IPS DF 4.7 (cell line): ENCODE data around the gene PCDHGB6.
"Not testable (repeated sequence)": the region's sequence is repeated elsewhere in the genome, so short reads cannot be mapped to it uniquely, and the experiment has no call there.

ENCODE experiments used
- DNase-seq: peaks from one replicate; pipeline ENCODE4 v3.0.0-alpha.2; 2013; ENCODE audit warnings: low spot score; ENCODE audit errors: extremely low read depth

Gene PCDHGB6

GRCh38 chr5:141407790-141408505 lies at the start of gene PCDHGB6:
Gene PCDHGB6 (plus strand): TSS chr5:141408021. CDS start chr5:141408203, 182 bp downstream.
- not testable (repeated sequence) for DNase-seq

- DNase-seq: no peak
These were observed 47.9 kb upstream of the PCDHGB6 start, which contains the start of gene PCDHGB2 for GRCh38 chr5:141359790-141360426. Gene PCDHGB2 (plus strand): TSS chr5:141359994. CDS start chr5:141360136, 142 bp downstream.

DNA sequence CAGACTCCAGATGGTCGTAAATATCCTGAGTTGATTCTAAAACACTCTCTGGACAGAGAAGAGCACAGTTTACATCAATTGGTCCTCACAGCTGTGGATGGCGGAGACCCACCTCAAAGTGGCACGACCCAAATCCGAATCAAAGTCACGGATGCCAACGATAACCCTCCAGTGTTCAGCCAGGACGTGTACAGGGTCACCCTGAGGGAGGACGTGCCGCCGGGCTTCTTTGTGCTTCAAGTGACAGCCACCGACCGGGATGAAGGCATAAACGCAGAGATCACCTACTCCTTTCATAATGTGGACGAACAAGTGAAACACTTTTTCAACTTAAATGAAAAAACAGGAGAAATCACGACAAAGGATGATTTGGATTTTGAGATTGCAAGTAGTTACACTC lies 47.1 kb upstream of the PCDHGB6 start:
- no peak for DNase-seq

GRCh38 chr5:141362719-141363118 lies 45.1 kb upstream of the PCDHGB6 start:
- no peak for DNase-seq

DNA sequence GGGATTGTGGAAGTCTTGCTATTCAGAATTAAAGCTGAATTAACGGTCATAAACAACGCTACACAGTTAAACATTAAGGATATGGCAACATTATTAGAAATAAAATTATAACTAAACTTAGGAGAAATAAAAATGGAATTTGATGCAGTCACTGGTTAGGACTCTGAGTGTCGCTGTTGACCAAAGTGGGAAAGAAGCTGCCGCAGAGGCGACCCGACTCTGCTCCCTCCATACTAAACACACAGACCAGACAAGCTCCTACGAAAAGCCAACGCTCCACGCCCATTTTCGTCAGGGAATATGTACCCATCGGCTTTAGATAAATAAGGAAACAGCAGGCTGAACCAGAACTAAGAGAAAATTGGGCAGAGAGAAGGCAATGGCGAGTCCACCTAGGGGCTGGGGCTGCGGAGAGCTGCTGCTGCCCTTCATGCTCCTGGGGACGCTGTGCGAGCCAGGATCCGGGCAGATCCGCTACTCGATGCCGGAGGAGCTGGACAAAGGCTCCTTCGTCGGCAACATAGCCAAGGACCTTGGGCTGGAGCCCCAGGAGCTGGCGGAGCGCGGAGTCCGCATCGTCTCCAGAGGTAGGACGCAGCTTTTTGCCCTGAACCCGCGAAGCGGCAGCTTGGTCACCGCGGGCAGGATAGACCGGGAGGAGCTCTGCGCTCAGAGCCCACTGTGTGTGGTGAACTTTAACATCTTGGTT lies 43.7 kb upstream of the PCDHGB6 start, which contains the start of gene PCDHGA5:
Gene PCDHGA5 (plus strand): TSS at position 211 of the 709 bp plus-strand sequence. CDS start 169 bp downstream, at position 380.
- no peak for DNase-seq

DNA sequence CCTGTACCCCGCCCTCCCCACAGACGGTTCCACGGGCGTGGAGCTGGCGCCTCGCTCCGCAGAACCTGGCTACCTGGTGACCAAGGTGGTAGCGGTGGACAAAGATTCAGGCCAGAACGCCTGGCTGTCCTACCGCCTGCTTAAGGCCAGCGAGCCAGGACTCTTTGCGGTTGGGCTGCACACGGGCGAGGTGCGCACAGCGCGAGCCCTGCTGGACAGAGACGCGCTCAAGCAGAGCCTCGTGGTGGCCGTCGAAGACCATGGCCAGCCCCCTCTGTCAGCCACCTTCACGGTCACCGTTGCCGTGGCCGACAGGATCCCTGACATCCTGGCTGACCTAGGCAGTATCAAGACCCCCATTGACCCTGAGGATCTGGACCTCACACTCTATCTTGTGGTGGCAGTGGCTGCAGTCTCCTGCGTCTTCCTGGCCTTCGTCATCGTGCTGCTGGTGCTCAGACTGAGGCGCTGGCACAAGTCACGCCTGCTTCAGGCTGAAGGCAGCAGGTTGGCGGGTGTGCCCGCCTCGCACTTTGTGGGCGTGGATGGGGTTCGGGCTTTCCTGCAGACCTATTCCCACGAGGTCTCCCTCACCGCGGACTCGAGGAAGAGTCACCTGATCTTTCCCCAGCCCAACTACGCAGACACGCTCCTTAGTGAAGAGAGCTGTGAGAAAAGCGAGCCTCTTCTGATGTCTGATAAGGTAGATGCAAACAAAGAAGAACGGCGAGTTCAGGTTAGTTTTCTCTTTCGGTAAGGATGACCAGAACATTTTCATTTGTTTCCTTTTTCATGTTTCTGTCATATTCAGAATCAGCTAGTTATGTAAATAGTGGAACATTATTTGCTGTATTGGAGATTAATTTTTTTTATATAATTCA lies 41.6 kb upstream of the PCDHGB6 start:
- no peak for DNase-seq

GRCh38 chr5:141369994-141370848 lies 37.6 kb upstream of the PCDHGB6 start, which contains the start of gene PCDHGB3:
Gene PCDHGB3 (plus strand): TSS chr5:141370242. CDS start chr5:141370395, 153 bp downstream.
- DNase-seq: no peak

- DNase-seq: no peak
These were observed 36.0 kb upstream of the PCDHGB6 start for GRCh38 chr5:141371572-141372475.

DNA sequence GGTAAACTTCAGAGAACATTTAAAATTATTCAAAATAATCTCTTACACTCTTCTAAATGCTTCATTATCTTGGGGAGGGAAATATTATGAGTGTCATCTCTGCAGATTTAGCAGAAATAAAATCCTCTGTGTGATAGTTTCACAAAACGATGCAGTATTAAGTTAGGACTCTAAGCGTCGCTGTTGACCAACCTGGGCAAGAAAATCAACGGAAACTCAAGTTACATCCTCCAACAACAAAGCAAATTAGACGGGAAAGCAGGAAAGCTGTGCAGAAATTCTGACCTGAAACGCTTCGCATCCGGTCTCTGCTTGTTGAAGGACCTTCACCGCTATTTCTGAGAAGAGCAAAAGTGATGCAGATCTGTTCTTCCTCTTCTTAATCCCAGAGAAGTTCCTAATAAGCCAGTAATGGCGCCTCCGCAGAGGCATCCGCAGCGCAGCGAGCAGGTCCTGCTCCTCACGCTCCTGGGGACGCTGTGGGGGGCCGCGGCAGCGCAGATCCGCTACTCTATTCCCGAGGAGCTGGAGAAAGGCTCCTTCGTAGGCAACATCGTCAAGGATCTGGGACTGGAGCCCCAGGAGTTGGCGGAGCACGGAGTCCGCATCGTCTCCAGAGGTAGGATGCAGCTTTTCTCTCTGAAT lies 34.0 kb upstream of the PCDHGB6 start, which contains the start of gene PCDHGA6:
Gene PCDHGA6 (plus strand): TSS at position 219 of the 645 bp plus-strand sequence. CDS start 193 bp downstream, at position 412.
- DNase-seq: no peak

DNA sequence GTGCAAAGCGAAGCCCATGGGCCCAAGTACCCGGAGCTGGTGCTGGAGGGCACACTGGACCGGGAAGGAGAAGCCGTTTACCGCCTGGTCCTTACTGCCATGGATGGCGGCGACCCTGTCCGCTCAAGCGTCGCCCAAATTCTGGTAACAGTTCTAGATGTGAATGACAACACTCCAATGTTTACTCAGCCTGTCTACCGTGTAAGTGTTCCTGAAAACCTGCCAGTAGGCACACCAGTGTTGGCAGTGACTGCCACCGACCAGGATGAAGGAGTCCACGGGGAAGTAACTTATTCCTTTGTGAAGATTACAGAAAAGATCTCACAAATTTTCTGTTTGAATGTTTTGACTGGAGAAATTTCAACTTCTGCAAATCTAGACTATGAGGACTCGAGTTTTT lies 33.2 kb upstream of the PCDHGB6 start:
- DNase-seq: no peak

- DNase-seq: not testable (repeated sequence)
These were observed 32.2 kb upstream of the PCDHGB6 start for GRCh38 chr5:141375444-141376155.

- no peak for DNase-seq
These were observed 25.1 kb upstream of the PCDHGB6 start, which contains the start of gene PCDHGA7 for GRCh38 chr5:141382469-141383294. Gene PCDHGA7 (plus strand): TSS chr5:141382742. CDS start chr5:141382900, 158 bp downstream.

- no peak for DNase-seq
These were observed 24.5 kb upstream of the PCDHGB6 start for GRCh38 chr5:141383345-141383744.

DNA sequence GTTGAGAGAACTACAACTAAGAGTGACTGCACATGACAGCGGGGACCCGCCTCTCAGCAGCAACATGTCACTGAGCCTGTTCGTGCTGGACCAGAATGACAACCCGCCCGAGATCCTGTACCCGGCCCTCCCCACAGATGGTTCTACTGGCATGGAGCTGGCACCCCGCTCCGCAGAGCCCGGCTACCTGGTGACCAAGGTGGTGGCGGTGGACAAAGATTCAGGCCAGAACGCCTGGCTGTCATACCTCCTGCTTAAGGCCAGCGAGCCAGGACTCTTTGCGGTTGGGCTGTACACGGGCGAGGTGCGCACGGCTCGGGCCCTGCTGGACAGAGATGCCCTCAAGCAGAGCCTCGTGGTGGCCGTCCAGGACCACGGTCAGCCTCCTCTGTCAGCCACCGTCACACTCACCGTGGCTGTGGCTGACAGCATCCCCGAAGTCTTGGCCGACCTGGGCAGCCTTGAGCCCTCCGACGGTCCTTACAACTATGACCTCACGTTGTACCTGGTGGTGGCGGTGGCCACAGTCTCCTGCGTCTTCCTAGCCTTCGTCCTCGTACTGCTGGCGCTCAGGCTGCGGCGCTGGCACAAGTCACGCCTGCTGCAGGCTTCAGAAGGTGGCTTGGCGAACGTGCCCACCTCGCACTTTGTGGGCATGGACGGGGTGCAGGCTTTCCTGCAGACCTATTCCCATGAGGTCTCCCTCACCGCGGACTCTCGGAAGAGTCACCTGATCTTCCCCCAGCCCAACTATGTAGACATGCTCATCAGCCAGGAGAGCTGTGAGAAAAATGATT lies 23.2 kb upstream of the PCDHGB6 start:
- DNase-seq: no peak

DNA sequence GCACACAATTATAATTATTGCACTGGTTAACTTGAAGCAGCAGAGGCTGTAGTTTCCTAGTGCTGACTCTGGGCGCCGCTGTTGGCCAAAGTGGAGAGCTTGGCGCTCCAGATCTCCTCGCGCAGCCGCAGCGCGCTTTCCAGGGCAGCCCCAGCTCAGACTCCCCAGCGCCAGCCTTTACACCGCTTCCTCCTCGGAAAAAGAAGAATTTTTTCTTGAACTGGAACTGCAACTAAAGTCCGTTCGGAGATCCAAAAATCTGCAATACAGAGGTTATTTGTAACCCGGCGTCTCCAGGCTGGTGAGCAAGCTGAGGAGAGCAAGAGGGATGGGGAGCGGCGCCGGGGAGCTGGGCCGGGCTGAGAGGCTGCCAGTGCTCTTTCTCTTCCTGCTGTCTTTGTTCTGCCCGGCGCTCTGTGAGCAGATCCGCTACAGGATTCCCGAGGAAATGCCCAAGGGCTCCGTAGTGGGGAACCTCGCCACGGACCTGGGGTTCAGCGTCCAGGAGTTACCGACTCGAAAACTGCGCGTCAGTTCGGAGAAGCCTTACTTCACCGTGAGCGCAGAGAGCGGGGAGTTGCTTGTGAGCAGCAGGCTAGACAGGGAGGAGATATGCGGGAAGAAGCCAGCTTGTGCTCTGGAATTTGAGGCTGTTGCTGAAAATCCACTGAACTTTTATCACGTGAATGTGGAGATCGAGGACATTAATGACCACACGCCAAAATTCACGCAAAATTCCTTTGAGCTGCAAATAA lies 20.1 kb upstream of the PCDHGB6 start, which contains the start of gene PCDHGB4:
Gene PCDHGB4 (plus strand): TSS at position 142 of the 755 bp plus-strand sequence. CDS start 187 bp downstream, at position 329.
- DNase-seq: not testable (repeated sequence)
